ENCODE measurements around the gene SLC8A1. TPM values are rescaled to one million over a fixed set of nuclear protein-coding genes. Genes with fewer than 3 reads are reported as not detected.
"Not testable (repeated sequence)": the region's sequence is repeated elsewhere in the genome, so short reads cannot be mapped to it uniquely, and the experiment has no call there.

Gene SLC8A1
- total RNA-seq, 1 donor from 2014 or later, result 5.6 TPM

- intact Hi-C loops (cut with DNase I), result no loop called here
- Histone ChIP-seq H3K9me3 (no peaks in the 10 kb centered on the region), H3K4me1 (peaks cover 0 to 6% of the 10 kb centered on the region in 2 donors), H3K36me3 (no peaks in the 10 kb centered on the region), H3K27me3 (no peaks in the 10 kb centered on the region), H3K4me3 (no peak overlapping the region), H3K27ac (no peak overlapping the region)
- DNase-seq (ENCODE audit: low spot score in 2 of 2), result no peak
- no peak for TF ChIP-seq CTCF (IDR thresholded peaks at IDR 0.05)
Observed at GRCh38 chr2:40093021-40093675, 358.7 kb downstream of the SLC8A1 start.

DNA sequence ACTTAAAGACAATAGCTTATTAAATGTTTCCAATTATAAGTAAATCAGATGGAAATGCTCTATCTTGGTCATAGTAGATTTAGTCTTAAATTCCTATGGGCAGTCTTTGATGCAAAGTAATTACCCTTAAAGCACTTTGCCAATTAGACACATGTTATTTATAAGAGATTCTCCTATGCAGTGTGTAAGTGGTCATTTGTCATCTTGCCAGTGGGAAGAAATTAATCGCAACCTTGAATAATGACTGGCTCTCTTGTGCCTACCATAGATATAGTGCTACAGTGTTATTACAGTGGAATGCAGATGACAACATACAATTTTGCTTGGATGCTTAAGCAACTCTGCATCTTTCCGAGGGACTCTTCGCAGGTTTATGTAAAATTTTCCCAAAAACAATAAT, 361.8 kb downstream of the SLC8A1 start:
- DNase-seq (ENCODE audit: low spot score in 2 of 2), result no peak
- intact Hi-C loops (cut with DNase I), result no loop called here
- TF ChIP-seq CTCF (IDR thresholded peaks at IDR 0.05), result no peak

DNA sequence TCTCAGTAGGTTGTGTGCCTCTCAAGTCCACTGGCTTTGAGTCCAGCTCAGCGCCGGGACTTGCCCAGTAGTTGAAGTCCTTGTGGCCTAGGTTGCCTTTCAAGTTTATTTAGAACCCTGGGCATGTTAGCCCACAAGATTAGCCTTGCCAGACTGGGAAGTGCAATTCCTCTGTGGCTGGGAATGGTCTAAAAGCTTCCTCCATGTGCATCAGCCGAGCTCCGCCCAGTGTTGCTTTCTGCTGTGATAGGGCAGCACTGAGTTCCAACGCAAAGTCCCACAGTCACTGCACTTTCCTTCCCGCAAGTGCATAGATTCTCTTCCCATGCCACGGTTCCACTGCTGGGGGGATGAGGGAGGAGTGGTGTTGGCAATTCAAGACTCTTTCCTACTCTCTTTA, 364.0 kb downstream of the SLC8A1 start:
- no peak overlapping the region for H3K27ac ChIP-seq

More for the DNA sequence above, 361.8 kb downstream of the SLC8A1 start:
- Histone ChIP-seq H3K27me3 (no peaks in the 10 kb centered on the region), H3K9me3 (no peaks in the 10 kb centered on the region), H3K36me3 (no peaks in the 10 kb centered on the region), H3K27ac (no peak overlapping the region), H3K4me3 (no peak overlapping the region), H3K4me1 (peaks cover 0 to 6% of the 10 kb centered on the region in 2 donors)

GRCh38 chr2:40087434-40087833, 364.5 kb downstream of the SLC8A1 start:
- H3K36me3 ChIP-seq, result no peaks in the 10 kb centered on the region
- H3K9me3 ChIP-seq, result no peaks in the 10 kb centered on the region
- intact Hi-C loops (cut with DNase I), result no loop called here
- no peak overlapping the region for H3K4me3 ChIP-seq
- H3K4me1 ChIP-seq, result no peaks in the 10 kb centered on the region
- no peaks in the 10 kb centered on the region for H3K27me3 ChIP-seq
- no peak for TF ChIP-seq CTCF (IDR thresholded peaks at IDR 0.05)
- DNase-seq (ENCODE audit: low spot score in 2 of 2), result no peak
- H3K27ac ChIP-seq, result no peak overlapping the region

More for the DNA sequence above, 364.0 kb downstream of the SLC8A1 start:
- Histone ChIP-seq H3K4me1 (no peaks in the 10 kb centered on the region), H3K36me3 (no peaks in the 10 kb centered on the region), H3K4me3 (no peak overlapping the region), H3K9me3 (no peaks in the 10 kb centered on the region), H3K27me3 (no peaks in the 10 kb centered on the region)
- intact Hi-C loops (cut with DNase I), result no loop called here
- no peak for DNase-seq (ENCODE audit: low spot score in 2 of 2)
- no peak for TF ChIP-seq CTCF (IDR thresholded peaks at IDR 0.05)

- no peak overlapping the region for H3K27ac ChIP-seq
- no peaks in the 10 kb centered on the region for H3K9me3 ChIP-seq
- no peak overlapping the region for H3K4me3 ChIP-seq
- no peak for DNase-seq (ENCODE audit: low spot score in 2 of 2)
- no peaks in the 10 kb centered on the region for H3K36me3 ChIP-seq
- no peaks in the 10 kb centered on the region for H3K4me1 ChIP-seq
- intact Hi-C loops (cut with DNase I), result no loop called here
- no peaks in the 10 kb centered on the region for H3K27me3 ChIP-seq
- TF ChIP-seq CTCF (IDR thresholded peaks at IDR 0.05), result no peak
Observed at GRCh38 chr2:40085786-40086185, 366.1 kb downstream of the SLC8A1 start.

DNA sequence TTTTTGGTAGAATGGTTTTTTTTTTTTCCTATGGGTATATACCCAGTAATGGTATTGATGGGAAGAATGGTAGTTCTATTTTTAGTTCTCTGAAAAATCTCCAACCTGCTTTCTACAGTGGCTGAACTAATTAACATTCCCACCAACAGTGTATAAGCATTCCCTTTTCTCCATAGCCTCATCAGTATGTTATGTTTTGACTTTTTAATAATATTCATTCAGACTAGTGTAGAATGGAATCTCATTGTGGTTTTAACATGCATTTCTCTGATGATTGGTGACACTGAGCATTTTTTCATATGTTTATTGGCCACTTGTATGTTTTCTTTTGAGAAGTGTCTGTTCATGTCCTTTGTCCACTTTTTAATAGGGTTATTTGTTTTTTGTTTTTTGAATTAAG, 378.6 kb downstream of the SLC8A1 start:
- H3K27me3 ChIP-seq; H3K9me3 ChIP-seq; intact Hi-C loops (cut with DNase I); DNase-seq (ENCODE audit: low spot score in 2 of 2); H3K4me1 ChIP-seq; H3K4me3 ChIP-seq; H3K36me3 ChIP-seq; H3K27ac ChIP-seq: not testable (repeated sequence)
